Stomach smooth muscle (tissue), 2 donors: Measurements from ENCODE around the gene YWHAG.
"Not testable (repeated sequence)": the region's sequence is repeated elsewhere in the genome, so short reads cannot be mapped to it uniquely, and the experiment has no call there.

Source experiments
- H3K27ac ChIP-seq: one replicate; pipeline ENCODE4 v1.7.0; 2013; ENCODE audit warnings: mild to moderate bottlenecking, low read length, inconsistent platforms
- H3K27me3 ChIP-seq, 2 donors: one replicate each; pipeline ENCODE4 v1.7.0; 2013; ENCODE audit warnings: low read length in 2 of 2; ENCODE audit not compliant: insufficient read depth in 2 of 2, control insufficient read depth in 1 of 2
- H3K36me3 ChIP-seq, 2 donors: one replicate each; pipeline ENCODE4 v1.7.0; 2013; ENCODE audit warnings: low read length in 2 of 2; ENCODE audit not compliant: control insufficient read depth in 2 of 2, insufficient read depth in 2 of 2
- H3K4me1 ChIP-seq: one replicate; pipeline ENCODE4 v1.7.0; 2013; ENCODE audit warnings: low read length; ENCODE audit not compliant: control insufficient read depth, insufficient read depth
- H3K4me3 ChIP-seq, 2 donors: one replicate each; pipeline ENCODE4 v1.7.0; 2013; ENCODE audit warnings: low read length in 2 of 2
- H3K9ac ChIP-seq, 2 donors: one replicate each; pipeline ENCODE4 v1.7.0; 2013; ENCODE audit warnings: low read length in 2 of 2, mild to moderate bottlenecking in 1 of 2
- H3K9me3 ChIP-seq, 2 donors: one replicate each; pipeline ENCODE4 v1.7.0; 2013; ENCODE audit warnings: low read length in 2 of 2; ENCODE audit not compliant: control insufficient read depth in 2 of 2
- donor health status: healthy.
- donor health status: Pancreatic carcinoma.

YWHAG gene

DNA sequence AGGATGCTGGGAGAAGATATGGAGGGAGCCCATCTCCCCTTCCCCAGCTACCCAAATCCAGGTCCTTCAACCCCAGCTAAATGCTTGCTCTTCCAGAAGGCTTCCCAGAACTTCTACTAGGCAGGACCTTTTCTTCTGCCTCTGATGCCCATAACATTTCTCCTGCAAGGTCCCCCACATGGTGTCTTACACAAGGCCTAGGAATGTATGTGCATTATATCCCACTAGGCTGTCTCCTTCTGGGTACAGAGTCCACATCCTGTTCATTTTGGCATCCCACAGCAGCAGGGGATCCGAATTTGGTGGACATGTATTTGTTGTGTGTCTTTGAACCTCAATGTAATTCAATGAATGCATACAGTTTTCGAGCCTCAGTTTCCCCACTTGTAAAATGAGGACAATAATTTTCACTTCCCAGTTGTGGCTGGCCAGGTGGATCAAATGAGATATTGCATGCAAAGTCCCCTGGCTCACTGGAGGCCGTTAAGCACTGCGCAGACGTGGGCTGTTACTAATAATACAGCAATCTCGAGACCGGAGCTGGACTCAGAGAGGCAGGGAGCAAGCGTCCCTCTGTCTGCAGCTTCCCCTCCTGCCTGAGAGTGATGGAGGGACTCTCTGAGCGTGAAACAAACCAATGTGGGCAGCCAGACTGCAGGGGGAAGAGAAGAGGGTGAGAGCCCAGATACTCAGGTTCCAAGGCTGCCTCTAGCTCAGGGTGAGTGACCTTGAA, 18.6 kb upstream of the YWHAG start:
- Histone ChIP-seq H3K4me1 (peaks cover 14% of the 10 kb centered on the region), H3K27ac (no peak overlapping the region), H3K27me3 (no peaks in the 10 kb centered on the region), H3K36me3 (no peaks in the 10 kb centered on the region), H3K9me3 (no peaks in the 10 kb centered on the region), H3K9ac (no peak overlapping the region), H3K4me3 (no peak overlapping the region)

- H3K36me3 ChIP-seq = no peaks in the 10 kb centered on the region
- H3K9me3 ChIP-seq = no peaks in the 10 kb centered on the region
- H3K9ac ChIP-seq = no peak overlapping the region
- no peak overlapping the region for H3K27ac ChIP-seq
- H3K27me3 ChIP-seq = no peaks in the 10 kb centered on the region
- peaks cover 7% of the 10 kb centered on the region for H3K4me1 ChIP-seq
- H3K4me3 ChIP-seq = no peak overlapping the region
Measured at GRCh38 chr7:76375251-76375650, 16.5 kb upstream of the YWHAG start.

- H3K9me3 ChIP-seq = no peaks in the 10 kb centered on the region
- no peak overlapping the region for H3K9ac ChIP-seq
- H3K4me1 ChIP-seq = no peaks in the 10 kb centered on the region
- no peaks in the 10 kb centered on the region for H3K27me3 ChIP-seq
- H3K36me3 ChIP-seq = no peaks in the 10 kb centered on the region
- no peak overlapping the region for H3K4me3 ChIP-seq
- H3K27ac ChIP-seq = no peak overlapping the region
Measured at GRCh38 chr7:76372984-76373833, 14.4 kb upstream of the YWHAG start.

DNA sequence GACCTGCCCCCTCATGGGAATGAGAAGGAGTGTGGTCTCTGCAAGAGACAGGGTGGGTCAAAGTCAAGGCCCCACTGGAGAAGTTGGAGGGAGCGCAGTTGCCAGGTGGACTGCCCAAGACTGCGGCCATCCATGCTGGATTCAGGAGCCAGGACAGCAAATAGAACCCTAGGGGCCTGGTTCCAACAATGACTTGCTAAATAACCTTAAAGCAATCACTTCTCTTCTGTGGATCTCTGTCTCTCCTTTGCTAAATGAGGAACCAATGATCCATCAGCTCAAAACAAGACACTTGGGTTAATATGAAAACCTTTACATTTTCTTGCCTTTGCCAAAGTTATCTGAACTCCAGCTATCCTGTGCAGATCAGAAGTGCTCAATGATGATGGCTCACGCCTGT, 12.6 kb upstream of the YWHAG start:
- Histone ChIP-seq H3K9me3 (no peaks in the 10 kb centered on the region), H3K27me3 (no peaks in the 10 kb centered on the region), H3K4me1 (no peaks in the 10 kb centered on the region), H3K9ac (no peak overlapping the region), H3K27ac (no peak overlapping the region), H3K36me3 (no peaks in the 10 kb centered on the region), H3K4me3 (no peak overlapping the region)

- Histone ChIP-seq H3K9ac (no peak overlapping the region), H3K36me3 (no peaks in the 10 kb centered on the region), H3K27ac (no peak overlapping the region), H3K9me3 (no peaks in the 10 kb centered on the region), H3K4me1 (peaks cover 15% of the 10 kb centered on the region), H3K4me3 (no peak overlapping the region), H3K27me3 (no peaks in the 10 kb centered on the region)
Measured at GRCh38 chr7:76369018-76369417, 10.2 kb upstream of the YWHAG start.

GRCh38 chr7:76368190-76368589, 9.4 kb upstream of the YWHAG start:
- Histone ChIP-seq H3K9ac (no peak overlapping the region), H3K27ac (no peak overlapping the region), H3K9me3 (no peaks in the 10 kb centered on the region), H3K27me3 (no peaks in the 10 kb centered on the region), H3K4me3 (no peak overlapping the region), H3K4me1 (peaks cover 16% of the 10 kb centered on the region), H3K36me3 (no peaks in the 10 kb centered on the region)

DNA sequence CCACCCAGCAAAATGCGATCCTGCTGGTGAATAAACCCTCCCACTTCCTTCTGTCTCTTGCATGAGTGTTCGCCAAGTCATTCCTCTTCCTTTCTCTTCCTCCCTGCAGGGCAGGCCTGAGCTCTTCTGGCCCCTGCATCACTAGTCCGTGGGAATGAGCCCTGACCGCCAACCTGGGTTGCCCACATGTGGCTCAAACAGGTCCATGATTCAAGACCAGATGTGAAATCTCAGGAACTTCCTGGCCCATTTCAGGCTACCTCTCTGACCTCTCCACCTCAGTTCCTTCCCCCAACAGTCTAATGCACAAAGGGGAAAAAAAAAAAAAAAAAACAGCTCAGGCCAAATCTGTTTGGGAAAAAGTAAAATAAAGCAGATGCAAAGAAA, 5.4 kb upstream of the YWHAG start:
- H3K27me3 ChIP-seq = no peaks in the 10 kb centered on the region
- H3K4me3 ChIP-seq = peak overlapping the region in 1 of 2 donors; percentile 10
- H3K9me3 ChIP-seq = no peaks in the 10 kb centered on the region
- H3K36me3 ChIP-seq = no peaks in the 10 kb centered on the region
- peak overlapping the region; percentile 67 for H3K27ac ChIP-seq
- H3K9ac ChIP-seq = no peak overlapping the region
- peaks cover 23% of the 10 kb centered on the region for H3K4me1 ChIP-seq

DNA sequence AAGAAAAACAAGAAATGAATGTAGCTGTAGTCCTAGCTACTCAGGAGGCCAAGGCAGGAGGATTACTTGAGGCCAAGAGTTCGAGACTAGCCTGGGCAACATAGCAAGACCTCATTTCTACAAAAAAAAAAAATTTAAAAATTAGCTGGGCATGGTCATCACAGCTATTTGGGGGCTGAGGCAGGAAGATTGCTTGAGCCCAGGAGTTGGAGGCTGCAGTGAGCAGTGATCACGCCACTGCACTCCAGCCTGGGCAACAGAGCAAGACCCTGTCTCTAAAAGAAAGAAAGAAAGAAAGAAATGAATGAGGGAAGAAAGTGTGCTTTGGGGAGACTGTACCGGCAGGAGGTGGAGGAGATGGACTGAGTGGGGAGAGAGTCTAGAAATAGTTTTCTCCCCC, 5.0 kb upstream of the YWHAG start:
- H3K9ac ChIP-seq, H3K4me3 ChIP-seq, H3K27me3 ChIP-seq, H3K9me3 ChIP-seq, H3K36me3 ChIP-seq: not testable (repeated sequence)
- peak overlapping the region; percentile 67 for H3K27ac ChIP-seq
- H3K4me1 ChIP-seq = peaks cover 23% of the 10 kb centered on the region

DNA sequence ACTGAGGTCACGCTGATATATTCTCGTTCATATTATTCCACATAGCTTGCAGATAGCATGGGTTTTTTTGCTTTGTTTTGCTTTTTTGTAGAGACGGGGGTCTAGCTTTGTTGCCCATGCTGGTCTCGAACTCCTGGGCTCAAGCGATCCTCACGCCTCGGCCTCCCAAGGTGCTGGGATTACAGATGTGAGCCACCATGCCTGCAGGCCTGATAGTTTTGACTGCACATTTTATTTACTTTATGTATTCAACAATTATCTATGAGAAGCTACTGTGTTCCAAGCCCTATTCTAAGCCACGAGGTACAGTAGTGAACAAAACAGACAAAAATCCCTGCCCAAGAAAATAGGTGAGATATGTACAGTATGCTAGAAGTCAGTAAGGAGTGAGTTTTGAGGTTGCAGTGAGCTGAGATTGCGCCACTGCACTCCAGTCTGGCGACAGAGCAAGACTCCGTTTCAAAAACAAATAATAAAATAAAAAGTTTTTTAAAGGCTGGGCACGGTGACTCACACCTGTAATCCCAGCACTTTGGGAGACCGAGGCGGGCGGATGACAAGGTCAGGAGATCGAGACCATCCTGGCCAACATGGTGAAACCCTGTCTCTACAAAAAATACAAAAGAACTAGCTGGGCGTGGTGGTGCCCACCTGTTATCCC, 1.3 kb upstream of the YWHAG start:
- Histone ChIP-seq H3K9ac (peak overlapping the region; percentile 87 to 89), H3K9me3 (no peaks in the 10 kb centered on the region), H3K27ac (peak overlapping the region; percentile 95), H3K36me3 (no peaks in the 10 kb centered on the region), H3K27me3 (no peaks in the 10 kb centered on the region), H3K4me3 (peak overlapping the region; percentile 60 to 90), H3K4me1 (peaks cover 21% of the 10 kb centered on the region)

DNA sequence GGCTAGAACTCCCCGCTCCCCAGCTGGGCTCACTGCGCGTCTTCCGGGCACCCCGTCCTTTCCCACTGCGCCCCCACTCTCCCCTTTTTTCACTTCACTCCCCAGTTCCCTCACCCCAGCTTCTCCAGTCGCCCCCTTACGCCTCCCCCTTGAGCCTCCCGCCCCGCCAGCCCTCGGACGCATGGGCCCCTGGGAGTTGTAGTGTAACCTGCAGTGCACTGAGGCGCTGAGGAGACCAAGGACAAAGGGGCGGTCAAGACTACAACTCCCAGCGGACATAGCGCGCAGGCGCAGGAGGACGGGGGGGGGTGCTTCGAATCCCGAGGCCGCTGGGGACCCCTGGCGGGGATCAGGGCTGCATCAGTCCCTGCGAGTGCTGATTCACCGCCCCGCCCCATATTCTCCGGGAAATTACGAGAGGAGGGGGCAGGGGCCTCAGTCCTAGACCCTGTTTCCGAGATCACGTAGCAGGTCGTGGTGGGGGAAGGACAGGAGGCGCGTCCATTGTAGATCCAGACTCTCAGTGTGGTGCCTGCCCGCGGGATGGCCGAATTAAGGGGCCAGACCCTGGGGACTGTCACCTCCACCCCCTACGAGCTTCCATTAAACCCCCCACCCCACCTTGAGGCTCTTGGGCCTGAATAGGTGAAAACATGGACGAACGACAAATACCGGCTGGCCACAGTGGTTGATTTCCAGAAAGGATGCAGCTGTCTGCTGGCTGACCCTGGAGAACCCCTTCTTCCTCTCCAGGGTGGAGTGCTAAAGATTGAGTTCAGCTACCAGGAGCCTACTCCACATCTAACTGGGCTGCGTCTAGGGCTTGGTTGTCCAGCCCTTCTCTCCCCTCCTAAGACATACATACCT, 553 bp upstream of the YWHAG start:
- H3K4me1 ChIP-seq = peaks cover 20% of the 10 kb centered on the region
- H3K36me3 ChIP-seq = no peaks in the 10 kb centered on the region
- H3K27ac ChIP-seq = peak overlapping the region; percentile 95
- no peaks in the 10 kb centered on the region for H3K27me3 ChIP-seq
- no peaks in the 10 kb centered on the region for H3K9me3 ChIP-seq
- H3K9ac ChIP-seq = peak overlapping the region; percentile 87 to 89
- peak overlapping the region; percentile 60 to 90 for H3K4me3 ChIP-seq
